ENCODE measurements around the gene DDX5. TPM values are rescaled to one million over a fixed set of nuclear protein-coding genes. Genes with fewer than 3 reads are reported as not detected.

Gene DDX5
- total RNA-seq, 2 donors from 2014 or later = 889 to 3,042 TPM

- Histone ChIP-seq H3K4me3 (no peak overlapping the region), H3K9me3 (no peaks in the 10 kb centered on the region), H3K27ac (peak overlapping the region in 1 of 2 donors; percentile 11), H3K36me3 (peaks cover 58% of the 10 kb centered on the region), H3K4me1 (ENCODE audit: control insufficient read depth in 1 of 2, low read depth in 2 of 2) (no peaks in the 10 kb centered on the region), H3K27me3 (replicated peaks; ENCODE audit: insufficient read depth) (no peaks in the 10 kb centered on the region)
- no peak for ATAC-seq (ENCODE audit: insufficient number of reproducible peaks, low FRiP score, low read depth)
- no peak for TF ChIP-seq CTCF (IDR thresholded peaks at IDR 0.05)
- no peak for DNase-seq (ENCODE audit: low spot score)
These were observed 25.9 kb upstream of the DDX5 start for GRCh38 chr17:64531955-64532371.

DNA sequence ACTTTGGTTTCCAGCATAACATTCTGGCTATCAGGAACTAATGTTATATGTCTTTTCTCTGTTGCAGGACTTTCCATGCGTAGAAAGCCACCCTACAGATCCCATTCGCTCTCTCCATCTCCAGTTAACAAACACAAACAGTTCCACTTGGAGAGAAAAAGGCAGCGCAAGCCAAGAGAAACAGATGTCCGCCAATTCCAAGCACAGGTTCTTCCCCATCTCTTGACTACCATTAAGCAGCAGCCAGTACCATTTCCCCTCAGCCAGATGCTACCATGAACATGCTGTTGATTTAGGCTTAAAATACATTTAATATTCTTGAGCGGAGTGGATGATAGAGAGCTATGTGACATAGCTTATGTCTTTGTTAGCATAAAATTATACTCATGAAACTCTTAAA lies 23.1 kb upstream of the DDX5 start:
- Histone ChIP-seq H3K9me3 (no peaks in the 10 kb centered on the region), H3K36me3 (peaks cover 74% of the 10 kb centered on the region), H3K27ac (no peak overlapping the region), H3K4me1 (ENCODE audit: control insufficient read depth in 1 of 2, low read depth in 2 of 2) (no peaks in the 10 kb centered on the region), H3K27me3 (replicated peaks; ENCODE audit: insufficient read depth) (no peaks in the 10 kb centered on the region), H3K4me3 (no peak overlapping the region)
- ATAC-seq (ENCODE audit: insufficient number of reproducible peaks, low FRiP score, low read depth) (no peak), DNase-seq (ENCODE audit: low spot score) (no peak)
- TF ChIP-seq CTCF (IDR thresholded peaks at IDR 0.05) = no peak

GRCh38 chr17:64527914-64528313 lies 21.8 kb upstream of the DDX5 start:
- no peak for TF ChIP-seq CTCF (IDR thresholded peaks at IDR 0.05)
- Histone ChIP-seq H3K4me1 (ENCODE audit: control insufficient read depth in 1 of 2, low read depth in 2 of 2) (no peaks in the 10 kb centered on the region), H3K36me3 (peaks cover 72% of the 10 kb centered on the region), H3K27me3 (replicated peaks; ENCODE audit: insufficient read depth) (no peaks in the 10 kb centered on the region), H3K4me3 (no peak overlapping the region), H3K27ac (no peak overlapping the region), H3K9me3 (no peaks in the 10 kb centered on the region)
- DNase-seq (ENCODE audit: low spot score) = no peak
- no peak for ATAC-seq (ENCODE audit: insufficient number of reproducible peaks, low FRiP score, low read depth)

DNA sequence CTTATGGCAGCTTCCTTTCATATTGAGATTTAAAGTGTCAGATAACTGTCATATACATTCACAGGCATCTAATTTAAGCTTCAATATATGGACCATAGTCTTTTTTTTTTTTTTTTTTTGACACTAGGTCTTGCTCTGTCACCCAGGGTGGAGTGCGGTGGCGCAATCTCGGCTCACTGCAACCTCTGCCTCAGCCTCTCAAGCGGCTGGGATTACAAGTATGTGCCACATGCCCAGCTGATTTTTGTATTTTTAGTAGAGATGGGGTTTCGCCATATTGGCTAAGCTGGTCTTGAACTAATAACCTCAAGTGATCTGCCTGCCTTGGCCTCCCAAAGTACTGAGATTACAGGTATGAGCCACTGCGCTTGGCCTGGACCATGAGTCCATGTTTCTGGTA lies 14.3 kb upstream of the DDX5 start:
- no peak for TF ChIP-seq CTCF (IDR thresholded peaks at IDR 0.05)
- Histone ChIP-seq H3K4me3 (no peak overlapping the region), H3K27me3 (replicated peaks; ENCODE audit: insufficient read depth) (no peaks in the 10 kb centered on the region), H3K4me1 (ENCODE audit: control insufficient read depth in 1 of 2, low read depth in 2 of 2) (no peaks in the 10 kb centered on the region), H3K9me3 (no peaks in the 10 kb centered on the region), H3K27ac (no peak overlapping the region), H3K36me3 (peaks cover 44% of the 10 kb centered on the region)
- no peak for ATAC-seq (ENCODE audit: insufficient number of reproducible peaks, low FRiP score, low read depth)
- no peak for DNase-seq (ENCODE audit: low spot score)

DNA sequence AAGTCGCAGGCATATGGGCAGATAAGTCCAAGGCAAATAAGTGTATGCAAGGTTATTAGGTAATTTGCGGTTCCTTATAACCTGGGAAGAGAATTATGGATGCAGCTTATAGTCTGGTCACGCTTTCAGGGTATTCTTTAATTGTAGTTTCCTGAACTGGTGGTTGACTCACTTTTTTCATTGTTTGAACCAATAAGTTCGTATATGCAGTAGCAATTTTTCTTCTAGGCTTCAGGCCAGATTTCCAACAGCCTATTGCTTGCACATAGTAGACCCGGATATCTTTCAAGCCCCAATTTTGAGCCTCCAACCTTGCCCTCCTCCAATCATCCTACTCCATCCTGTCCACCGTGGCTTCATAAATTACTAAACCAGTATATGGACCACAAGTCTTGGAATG lies 13.5 kb upstream of the DDX5 start:
- TF ChIP-seq CTCF (IDR thresholded peaks at IDR 0.05) = no peak
- Histone ChIP-seq H3K4me3 (no peak overlapping the region), H3K36me3 (peaks cover 44% of the 10 kb centered on the region), H3K27me3 (replicated peaks; ENCODE audit: insufficient read depth) (no peaks in the 10 kb centered on the region), H3K4me1 (ENCODE audit: control insufficient read depth in 1 of 2, low read depth in 2 of 2) (no peaks in the 10 kb centered on the region), H3K27ac (no peak overlapping the region), H3K9me3 (no peaks in the 10 kb centered on the region)
- ATAC-seq (ENCODE audit: insufficient number of reproducible peaks, low FRiP score, low read depth) = no peak
- no peak for DNase-seq (ENCODE audit: low spot score)

All from thoracic aorta (tissue), 2 donors.